DMS153 (cell line): Measurements from ENCODE around the gene GPRIN3.
A peak's percentile ranks its signal among the peaks of the same experiment; 100 is the strongest.

Source experiments
- DNase-seq: peaks from one replicate; lab custom pipeline; 2025; lab: John Stamatoyannopoulos, UW

The GPRIN3 gene

DNA sequence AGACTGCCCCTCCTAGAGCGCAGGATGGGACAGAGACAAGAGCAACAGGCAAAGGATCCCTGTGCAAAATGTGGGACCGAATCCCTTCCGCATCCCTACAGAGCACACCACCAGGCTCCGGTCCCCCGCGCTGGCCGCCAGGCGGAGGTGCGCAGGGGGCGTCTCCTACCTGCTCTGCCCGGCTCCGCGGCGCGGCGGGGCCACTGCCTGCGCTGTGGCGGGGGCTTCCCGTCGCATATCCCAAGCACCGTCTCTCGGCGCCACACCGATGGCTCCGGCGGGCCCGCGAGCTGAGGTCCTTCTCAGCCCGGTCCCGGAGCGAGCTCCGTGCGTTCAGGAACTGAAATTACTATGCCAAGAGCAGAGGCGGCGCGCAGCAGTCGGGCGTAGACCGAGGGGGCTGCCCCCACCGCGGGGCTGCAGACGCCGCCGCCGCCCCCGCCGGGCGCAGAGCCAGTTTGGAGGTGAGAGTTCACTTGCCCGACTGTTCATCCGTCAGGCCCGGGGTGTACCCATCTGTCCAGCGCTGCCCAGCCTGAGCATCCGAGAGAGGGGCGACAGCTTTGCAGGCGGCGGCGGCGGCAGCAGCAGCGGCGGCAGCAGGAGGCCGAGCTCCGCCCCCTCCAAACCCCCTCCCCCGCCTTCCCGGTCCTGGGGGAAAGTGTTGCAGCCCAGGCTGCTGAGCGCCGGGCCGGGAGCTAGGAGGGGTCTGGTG lies at the start of gene GPRIN3:
TSS of gene GPRIN3 (minus strand) at position 355 of the 715 bp plus-strand sequence. CDS start 57,690 bp downstream, outside the sequence.
- DNase-seq: peak; percentile 54

DNA sequence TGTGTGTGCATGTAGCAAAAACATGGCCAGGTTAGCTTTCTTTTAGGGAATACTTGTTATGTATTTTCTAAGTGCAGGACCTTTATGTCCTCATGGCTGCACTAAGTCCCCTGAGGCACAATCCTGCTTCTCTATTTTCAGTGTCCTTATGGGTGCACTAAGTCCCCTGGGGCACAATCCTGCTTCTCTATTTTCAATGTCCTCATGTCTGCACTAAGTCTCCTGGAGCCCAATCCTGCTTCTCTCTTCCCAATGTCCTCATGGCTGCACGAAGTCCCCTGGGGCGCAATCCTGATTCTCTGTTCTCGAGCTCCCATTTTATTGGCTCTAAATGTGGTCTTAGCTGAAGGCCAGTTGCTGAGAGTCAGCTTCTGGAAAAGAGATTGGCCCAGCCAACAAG lies 49.7 kb upstream of the GPRIN3 start:
- peak; percentile 23 for DNase-seq

DNA sequence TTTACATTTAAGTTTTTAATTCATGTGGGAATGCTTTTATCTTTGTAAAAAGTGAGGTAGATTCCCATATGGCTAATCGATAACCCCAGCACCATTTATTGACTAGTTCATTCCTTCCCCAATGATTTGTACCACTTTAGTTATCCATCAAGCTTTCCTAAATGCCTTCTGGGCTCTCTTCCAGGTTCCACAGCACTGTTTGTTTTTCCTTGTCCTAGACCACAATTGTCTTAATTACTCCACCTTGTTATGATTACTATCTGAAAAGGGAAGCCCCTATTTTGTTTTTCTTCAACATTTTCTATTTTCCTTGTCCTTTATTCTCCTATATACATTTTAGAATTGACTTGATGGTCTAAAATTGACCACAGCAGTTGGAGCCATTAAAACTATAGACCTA lies 48.5 kb upstream of the GPRIN3 start:
- peak; percentile 58 for DNase-seq

DNA sequence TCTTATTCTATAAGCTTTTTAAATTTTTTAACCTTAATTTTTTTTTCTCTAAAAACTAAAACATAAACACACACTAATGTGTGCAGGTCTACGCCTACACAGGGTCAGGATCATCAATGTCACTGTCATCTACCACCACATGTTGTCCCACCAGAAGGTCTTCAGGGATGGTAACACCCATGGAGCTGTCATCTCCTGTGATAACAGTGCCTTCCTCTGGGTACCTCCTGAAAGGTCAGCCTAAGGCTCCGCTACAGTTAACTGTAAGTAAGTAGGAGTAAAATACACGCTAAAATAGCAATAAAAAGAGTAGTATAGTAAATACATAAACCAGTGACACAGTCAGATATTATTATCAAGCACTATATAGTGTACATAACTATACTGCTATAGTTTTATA lies 45.9 kb upstream of the GPRIN3 start:
- no peak for DNase-seq

DNA sequence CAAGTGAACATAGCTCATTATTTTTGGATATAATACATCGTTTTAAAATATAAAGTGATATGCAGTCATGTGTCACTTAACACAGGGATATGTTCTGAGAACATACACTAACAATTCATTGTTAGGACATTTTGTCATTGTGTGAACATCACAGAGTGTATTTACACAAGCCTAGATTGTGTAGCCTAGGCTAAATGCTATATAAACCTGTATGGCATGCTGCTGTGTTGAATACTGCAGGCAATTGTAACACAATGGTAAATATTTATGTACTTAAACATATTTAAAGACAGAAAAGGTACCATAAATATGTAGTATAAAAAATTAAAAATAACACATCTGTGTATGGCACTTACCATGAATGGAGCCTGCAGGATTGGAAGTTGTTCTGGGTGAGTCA lies 44.9 kb upstream of the GPRIN3 start:
- DNase-seq: peak; percentile 25

DNA sequence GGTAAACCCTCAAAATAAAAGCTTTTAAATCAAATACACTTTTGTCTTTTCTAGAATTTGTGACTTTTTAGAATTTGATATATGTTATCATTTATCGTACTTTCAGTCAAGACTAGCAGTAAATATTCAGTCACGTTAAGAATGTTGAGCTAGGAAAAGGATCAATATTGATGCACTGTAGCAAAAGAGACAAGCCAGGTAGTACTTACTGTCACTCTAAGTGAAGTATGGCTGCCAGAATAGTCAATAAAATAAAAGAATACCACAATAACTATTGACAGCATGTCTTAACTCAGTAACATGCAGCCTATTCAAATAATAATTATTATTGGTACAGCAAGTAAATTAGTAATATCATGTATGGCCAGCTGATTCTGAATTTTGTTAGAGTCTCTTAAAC lies 43.6 kb upstream of the GPRIN3 start:
- DNase-seq: no peak

DNA sequence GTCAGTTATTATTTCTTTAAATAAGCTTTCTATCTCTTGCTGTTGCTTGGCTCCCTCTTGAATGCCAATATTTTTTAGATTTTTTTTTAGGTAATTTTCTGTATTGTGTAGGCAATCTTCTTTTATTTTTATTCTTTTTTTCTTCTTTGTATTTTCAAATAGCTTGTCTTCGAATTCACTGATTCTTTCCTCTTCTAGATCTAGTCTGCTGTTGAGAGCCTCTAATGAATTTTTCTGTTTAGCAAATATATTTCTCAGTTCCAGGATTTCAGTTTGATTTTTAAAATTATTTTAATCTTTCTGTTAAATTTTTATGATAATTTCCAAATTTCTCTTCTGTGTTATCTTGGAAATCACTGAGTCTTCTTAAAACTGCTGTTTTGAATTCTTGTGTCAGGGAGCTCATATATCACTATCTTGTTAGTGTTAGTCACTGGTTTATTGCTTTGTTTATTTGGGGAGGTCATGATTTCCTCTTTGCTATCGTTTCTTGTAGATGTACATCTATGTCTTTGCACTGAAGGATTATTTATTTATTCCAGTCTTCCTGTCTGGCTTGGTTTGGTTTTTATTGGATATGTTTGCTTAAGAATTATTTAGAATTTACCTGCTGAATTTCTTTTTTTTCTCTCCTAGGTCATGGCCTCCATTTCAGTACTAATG lies 39.9 kb upstream of the GPRIN3 start:
- no peak for DNase-seq

DNA sequence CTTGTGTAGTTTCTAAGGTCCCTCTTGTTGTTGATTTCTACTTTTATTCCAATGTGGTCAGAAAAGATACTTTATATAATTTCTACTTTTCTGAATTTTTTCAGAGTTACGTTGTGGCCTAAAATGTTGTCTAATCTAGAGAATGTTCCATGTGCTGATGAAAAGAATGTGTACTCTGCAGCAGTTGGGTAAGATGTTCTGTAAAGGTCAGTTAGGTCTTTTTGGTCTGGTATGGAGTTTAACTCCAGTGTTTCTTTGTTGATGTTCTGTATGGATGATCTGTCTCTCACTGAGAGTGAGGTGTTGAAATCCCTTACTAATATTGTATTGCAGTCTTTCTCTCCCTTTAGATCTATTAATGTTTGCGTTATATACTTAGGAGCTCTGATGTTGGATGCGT lies 37.0 kb upstream of the GPRIN3 start:
- no peak for DNase-seq

DNA sequence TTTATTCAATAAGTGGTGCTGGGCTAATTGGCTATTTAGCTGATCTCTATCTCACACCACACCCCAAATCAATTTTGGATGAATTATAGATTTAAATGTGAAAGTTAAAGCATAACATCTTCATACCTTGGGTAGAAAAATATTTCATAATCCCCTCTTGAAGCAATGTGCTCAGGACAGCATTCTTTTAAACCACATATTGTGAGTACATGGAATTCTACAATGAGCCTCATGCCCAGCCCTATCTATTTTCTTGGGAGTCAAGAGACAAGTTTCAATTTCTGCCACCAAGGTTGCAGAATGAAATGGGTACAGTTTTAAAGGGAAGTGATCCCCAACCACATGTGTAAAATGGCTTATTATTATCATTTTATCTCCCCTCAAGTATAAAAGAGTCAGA lies 30.6 kb upstream of the GPRIN3 start:
- no peak for DNase-seq

DNA sequence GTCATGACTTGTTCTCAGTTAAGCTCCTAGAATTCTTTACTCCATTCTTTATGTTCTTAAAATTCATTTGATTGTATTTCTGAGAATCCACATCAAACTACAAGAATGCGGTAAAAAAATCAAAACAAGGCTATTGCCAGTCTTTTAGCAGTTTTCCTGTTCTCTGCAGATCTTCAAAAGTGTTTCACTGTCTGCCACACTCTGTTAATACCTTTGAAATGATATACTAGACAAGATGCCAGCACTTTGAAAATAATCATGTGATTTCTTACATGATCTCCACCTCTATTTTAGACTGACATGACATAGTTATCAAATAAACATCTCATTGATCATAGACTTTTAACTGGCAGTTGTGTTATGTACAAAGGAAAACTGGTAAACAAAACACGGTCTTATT lies 30.1 kb upstream of the GPRIN3 start:
- DNase-seq: no peak

DNA sequence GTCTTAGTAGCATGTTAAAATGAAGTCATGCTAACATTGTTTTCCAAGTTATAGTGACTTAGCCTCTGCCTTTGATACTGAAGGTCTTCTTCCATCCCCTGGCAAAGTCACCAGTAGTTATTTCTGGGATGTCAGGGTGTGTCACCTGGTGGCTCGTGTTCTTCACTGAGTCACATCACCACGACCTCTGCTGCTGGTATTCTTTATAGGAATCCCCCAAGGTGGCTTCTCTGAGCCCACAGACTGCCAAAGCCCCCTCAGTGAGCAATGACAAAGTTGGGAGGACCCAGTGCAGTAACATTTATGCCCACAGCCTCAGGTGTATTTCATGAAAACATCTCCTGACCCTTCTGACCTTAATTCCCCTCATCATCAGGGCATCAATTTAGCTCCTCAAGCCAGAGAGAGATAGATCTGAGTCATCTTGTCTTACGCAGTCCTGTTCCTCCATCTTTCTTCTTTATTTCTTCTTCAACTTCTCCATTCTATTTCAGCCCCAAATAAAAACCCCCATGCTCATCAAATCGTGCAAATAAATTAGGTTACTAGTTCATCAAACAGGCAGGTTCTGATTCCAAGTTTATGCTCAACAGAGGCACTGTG lies 29.3 kb upstream of the GPRIN3 start:
- DNase-seq: no peak

DNA sequence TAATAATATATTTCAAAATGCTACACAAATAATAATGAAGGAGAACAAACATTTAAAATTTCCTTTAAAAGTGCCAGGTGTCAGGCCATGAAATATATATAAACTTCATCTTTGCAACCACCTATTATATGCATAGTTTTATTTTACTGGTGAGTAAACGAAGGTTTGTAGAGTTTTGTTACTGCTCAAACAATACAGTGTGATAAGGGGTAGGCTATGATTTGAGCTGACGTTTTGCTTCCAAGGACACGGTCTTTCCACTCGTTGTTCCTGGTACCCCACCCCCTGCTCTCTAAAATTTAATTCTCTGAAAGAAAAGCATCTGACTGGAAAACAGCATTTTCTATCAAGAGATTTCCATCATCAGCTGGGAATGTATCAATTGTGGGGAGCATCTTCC lies 27.2 kb upstream of the GPRIN3 start:
- DNase-seq: no peak

DNA sequence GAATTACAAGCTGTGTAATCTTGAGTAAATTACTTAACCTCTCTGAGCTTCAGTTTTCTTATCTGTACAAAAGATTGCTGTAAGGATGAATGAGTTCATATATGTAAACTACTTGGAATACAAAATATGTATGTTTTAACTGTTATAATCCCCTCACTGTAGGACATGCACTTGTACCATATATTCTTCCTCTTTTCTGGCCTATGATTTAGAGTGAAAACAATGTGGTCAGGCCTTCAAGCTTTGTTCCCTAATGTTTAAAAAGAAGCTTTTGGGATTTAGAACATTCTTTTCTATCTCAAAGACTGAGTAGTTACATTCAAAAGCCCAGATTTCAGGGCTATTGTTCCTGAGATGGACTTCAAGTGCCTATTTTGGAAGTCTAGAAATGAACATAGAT lies 26.7 kb upstream of the GPRIN3 start:
- DNase-seq: no peak

DNA sequence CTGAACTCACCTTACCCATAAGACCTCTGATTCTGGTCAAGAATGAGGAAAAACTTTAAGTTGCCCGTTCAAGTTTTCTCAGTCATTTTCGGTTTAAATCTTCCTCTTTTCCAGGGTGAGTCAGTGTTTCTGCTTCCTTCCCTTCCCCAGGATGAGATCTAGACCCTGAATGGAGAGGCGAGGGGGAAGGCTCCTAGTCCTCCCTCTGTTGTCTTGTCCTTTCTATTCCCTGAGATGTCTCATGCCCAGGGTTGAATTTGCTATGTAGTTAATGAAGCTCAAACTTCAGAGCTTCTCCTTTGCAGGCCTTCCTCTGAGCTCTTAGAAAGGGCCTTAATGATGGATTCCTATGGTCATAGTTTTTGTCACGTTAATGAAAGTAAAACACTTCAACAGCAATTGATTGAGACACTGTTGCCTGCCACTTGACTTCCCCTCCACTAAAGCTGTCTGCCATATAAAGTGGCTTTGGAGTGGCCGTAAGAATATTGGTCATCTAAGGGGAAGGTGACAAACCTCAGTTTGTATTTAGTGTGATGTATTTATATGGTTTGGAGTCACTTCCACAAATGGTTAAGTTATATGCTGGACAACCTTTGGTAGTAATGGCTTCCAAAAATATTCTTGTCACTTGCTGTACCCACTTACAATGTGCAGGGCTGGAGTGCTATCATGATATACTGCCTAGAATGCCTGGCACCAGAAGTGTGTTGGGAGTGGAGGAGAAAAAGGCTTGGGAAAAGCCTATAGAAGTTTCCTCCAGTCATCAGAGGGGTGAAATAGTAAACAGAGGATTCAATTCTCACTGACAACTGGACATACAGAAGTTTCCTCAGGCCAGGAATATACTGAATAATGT lies 24.3 kb upstream of the GPRIN3 start:
- no peak for DNase-seq

DNA sequence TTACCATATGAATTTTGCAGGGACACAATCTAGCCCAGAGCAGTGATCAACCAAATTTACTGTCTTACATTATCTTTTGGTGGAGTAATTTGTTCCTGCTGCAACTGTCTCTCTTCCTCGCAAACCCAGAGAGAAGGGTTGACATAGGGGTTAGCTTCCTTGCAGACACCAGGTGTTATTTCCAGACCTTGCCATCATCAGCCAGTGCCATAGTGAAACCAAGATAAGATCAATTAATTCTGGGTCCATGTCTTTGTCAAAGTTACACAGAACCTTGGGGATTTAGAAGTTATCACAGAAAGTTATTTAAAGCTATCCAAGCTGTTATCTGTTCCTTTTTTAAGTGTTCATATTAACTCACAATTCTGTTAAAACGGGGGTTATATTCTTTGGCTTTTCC lies 23.6 kb upstream of the GPRIN3 start:
- no peak for DNase-seq

DNA sequence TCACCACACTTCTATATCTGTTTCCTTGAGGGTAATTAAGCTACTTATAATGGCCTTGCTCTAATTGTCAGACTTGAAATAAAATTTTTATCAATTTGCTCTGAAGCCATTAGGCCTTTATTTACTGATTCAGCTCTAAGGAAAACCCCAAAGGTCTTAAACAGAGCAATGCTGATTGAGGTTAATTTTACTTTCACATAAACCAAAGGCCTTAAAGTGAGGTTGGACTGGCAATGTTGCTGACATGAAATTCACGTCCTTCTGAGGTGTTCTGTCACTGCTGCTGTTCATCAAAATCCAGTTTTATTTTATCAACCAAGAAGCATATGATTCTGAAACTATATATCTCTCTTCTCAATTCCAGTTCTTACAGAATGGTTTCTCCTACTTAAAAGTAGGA lies 21.7 kb upstream of the GPRIN3 start:
- no peak for DNase-seq

DNA sequence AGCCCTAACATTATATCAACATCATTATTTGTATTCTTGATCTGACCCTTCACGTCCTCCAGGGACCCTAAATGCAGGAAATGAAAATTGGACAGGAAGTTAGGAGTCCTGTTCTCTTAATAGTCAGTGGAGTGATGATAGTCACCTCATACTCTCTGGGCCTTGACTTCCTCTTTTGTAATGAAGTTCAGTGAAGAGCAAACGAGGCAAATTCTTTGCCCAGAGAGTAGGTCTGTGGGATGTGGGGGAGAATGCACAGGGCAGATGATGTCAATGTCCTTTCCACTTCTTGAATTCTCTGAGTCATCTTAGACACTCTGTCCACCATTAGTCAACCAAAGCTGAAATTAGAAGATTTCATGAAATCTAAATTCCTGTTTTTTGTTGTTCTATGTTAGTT lies 17.1 kb upstream of the GPRIN3 start:
- no peak for DNase-seq

DNA sequence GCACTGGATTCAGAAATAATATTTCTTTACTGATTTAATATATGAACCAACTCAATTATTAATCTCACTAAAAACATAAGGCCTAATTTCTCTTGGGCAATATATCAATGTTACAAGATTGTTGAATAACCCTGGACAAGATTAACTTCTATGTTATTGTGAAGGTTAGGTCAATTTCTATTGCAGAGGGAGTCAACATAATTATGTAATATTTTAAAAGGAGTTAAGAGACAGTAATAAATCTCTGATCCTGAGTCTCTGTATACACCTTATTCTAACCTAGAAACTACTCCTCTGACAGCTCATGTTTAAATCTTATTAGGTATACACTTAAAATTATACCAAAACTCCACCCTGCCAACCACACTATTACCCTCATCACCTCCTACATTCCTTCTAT lies 15.1 kb upstream of the GPRIN3 start:
- DNase-seq: no peak

DNA sequence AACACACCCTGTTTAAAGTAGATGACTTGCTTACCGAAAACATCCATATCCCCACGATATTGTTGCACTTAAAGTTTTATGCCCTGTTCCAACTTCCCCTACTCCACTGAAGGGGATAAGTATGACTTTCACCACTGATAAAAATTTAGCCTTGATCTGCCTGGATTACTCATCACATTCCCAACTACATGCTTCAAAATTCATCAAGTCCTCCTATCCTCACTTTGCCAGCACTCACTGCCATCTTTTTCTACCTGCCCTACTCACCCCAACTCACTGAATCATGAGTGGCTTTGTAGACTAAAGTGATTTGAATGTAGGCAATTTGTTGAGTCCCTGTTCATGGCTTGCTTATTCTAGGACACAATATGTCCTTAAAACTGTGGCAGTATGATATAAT lies 12.2 kb upstream of the GPRIN3 start:
- DNase-seq: no peak

DNA sequence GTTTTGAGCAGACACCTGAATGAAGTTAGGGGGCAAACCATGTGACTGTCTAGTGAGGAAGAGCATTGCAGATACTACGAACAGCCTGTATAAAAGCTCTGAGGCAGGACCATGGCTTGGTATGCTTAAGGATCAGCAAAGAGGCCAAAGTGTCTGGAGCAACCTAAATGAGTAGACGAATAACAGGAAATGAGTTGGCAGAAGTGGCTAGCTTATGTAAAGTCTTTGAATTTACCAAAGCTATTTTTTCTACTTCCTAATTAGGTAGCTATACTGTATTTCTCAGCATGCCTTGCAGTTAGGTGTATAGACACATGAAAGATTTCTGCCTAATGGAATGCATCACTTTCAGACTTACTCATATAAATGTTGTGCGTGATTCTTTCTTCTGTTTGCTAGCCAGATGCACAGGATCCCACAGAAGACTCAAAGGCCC lies 9.3 kb upstream of the GPRIN3 start:
- no peak for DNase-seq

DNA sequence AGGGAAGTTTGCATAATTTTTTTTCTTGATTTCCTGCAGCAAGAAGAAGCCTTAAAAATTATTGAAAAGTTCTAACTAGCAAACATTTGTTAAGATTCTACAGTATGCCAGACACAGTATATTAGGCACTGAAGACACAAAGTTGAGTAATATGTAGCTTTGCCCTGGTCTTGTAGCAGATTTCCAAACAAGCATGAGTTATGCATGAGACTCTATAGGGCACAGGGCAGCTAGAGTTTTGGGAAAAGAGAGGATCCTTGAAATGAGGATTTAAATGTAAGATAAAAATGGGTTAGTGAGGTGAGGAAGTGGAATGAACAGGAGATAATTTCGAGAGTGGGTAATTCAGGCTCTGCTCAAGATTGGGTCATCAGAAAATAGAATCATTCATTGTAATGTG lies 8.6 kb upstream of the GPRIN3 start:
- DNase-seq: no peak

DNA sequence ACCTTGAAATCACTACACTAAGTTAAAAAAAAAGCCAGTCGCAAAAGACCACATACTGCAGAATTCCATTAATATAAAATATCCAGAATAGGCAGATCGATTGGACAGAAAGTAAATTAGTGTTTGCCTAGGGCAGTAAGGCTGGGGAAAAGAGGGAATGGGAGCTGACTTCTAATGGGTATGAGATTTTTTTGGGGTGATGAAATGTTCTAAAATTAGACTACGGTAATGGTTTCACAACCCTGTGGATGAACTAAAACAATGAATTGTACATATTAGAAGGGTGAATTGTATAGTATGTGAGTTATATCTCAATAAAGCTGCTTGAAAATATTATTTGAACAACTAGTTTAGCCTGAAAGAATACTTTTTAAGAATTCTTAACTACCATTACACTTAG lies 6.7 kb upstream of the GPRIN3 start:
- DNase-seq: no peak

DNA sequence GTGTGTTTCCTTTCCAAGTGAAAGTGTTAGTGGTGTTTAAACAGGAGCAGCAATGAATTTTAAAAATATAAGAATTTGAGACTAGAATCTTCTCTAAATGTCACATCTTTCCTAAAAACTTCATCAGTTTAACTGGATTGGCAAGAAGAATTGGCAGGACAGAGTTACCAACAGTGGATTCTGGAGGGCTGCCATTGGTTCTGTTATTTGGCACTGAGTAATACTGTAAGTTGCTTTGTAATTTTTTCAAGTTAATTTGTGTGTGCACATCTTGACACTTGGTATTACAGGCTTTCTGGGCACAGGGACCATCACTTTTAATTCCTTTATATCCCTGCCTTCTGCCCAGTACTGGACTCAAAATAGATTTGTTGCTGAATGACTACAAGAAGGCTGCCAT lies 4.5 kb upstream of the GPRIN3 start:
- no peak for DNase-seq
